AG09309 (cell line): ENCODE data around the gene MARCO.

Experiments
- DNase-seq: peaks from one replicate; pipeline ENCODE4 v3.0.0-alpha.2; 2010; ENCODE audit warnings: low read depth
- H3K4me3 ChIP-seq: 2 replicates; pipeline ENCODE4 v1.5.1; 2011; ENCODE audit warnings: mild to moderate bottlenecking, low read depth, low read length, moderate library complexity; ENCODE audit not compliant: control insufficient read depth
- TF ChIP-seq, protein P1 (sequence below): IDR thresholded peaks from 2 replicates; pipeline ENCODE4 v1.5.1; 2011; ENCODE audit warnings: mild to moderate bottlenecking, low read depth, low read length, inconsistent platforms; ENCODE audit not compliant: insufficient read depth, control insufficient read depth; ENCODE audit errors: missing control alignments

The MARCO gene

DNA sequence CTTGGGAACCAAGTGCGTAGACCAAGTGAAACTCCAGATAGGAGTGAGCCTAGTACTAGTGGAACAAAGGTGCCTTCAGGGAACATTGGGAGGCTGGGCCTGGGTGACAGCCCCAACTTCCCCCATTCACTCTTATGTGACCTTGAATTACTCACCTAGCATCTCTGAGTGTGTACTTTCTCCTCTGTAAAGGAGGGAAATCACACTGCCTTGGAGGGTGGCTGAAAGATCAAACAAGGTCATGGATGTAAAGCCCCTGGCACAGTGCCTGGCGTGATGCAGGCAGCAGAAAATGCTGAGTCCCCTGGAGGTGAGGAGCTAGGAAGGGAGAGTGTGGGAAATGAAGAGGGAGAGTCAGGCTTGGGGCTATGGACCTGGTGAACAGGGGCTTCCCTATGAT is 45.9 kb downstream of the MARCO start:
- TF ChIP-seq, protein P1, sequence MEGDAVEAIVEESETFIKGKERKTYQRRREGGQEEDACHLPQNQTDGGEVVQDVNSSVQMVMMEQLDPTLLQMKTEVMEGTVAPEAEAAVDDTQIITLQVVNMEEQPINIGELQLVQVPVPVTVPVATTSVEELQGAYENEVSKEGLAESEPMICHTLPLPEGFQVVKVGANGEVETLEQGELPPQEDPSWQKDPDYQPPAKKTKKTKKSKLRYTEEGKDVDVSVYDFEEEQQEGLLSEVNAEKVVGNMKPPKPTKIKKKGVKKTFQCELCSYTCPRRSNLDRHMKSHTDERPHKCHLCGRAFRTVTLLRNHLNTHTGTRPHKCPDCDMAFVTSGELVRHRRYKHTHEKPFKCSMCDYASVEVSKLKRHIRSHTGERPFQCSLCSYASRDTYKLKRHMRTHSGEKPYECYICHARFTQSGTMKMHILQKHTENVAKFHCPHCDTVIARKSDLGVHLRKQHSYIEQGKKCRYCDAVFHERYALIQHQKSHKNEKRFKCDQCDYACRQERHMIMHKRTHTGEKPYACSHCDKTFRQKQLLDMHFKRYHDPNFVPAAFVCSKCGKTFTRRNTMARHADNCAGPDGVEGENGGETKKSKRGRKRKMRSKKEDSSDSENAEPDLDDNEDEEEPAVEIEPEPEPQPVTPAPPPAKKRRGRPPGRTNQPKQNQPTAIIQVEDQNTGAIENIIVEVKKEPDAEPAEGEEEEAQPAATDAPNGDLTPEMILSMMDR = no peak
- no peak for DNase-seq
- no peak overlapping the region for H3K4me3 ChIP-seq

DNA sequence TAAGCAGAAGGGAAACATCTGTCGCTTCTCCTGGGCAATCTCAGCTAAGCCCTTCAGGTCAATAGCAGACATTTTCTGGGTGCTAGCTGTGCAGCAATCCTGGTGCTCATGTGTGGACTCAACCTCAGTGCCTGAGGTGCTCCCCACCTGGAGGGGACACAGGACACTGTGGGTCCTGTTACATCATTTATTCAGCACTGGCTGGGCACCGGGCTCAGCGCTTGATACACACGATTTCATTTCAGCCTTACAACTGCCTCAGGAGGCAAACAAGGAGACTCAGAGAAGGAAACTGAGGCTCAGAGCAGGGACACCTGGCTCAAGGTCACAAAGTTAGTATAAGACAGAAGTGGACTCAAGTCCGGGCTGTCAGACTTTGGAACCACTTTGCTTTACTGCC is 46.7 kb downstream of the MARCO start:
- no peak for DNase-seq
- TF ChIP-seq, protein P1 = no peak
- no peak overlapping the region for H3K4me3 ChIP-seq

DNA sequence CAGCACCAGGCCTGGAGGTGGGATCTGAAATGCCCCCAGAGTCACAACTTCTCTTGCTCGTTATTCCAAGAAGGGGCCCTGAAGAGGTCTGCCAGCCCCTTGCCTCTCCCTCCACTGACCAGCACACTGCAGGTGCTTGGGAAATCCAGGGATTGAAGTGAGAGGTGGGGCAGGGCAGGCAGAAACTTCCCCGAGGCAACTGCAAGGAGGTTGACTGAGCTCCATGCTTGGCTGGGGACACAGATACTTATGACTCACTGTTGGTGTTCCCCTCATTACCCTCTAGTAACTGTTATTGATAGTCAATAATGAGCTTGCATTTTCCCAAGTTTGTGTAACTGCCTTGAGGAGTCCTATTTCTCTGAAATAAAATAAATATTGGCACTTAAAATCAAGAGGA is 47.5 kb downstream of the MARCO start:
- TF ChIP-seq, protein P1 = no peak

DNA sequence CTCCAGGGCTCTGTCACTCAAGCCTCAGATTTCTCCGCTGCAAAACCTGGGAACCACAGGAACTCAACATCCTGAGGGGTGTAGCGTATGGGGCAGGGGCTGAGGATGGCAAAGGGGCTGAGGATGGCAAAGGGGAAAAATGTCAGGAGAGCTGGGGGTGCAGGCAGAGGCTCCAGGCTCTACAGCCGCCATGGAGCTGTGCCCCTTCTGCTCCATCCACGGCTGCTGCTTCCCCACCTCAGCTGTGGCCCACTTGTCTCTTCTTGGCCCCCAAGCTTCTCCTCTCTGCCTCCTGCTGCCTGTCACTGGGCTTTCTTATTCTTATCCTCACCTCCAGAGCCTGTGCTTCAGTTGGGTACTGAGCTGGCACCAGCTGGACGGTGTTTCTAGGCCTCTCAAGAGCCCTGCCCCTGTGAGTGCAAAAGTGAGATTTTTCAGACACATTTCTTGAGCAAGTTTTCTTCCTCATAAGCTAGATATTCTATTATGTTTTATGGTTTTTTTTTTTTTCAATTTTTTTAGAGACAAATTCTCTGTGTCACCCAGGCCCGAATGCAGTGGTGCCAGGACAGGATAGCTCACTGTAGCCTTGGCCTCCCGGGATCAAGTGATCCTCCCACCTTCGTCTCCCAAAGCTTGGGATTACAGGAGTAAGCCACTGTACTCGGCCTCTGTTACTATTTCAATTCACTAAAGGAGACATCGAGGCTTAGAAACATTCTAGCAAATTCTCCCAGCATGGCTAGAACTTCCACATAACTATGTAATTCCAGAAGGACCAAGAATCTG is 49.0 kb downstream of the MARCO start:
- no peak for DNase-seq
- TF ChIP-seq, protein P1 = no peak
- no peak overlapping the region for H3K4me3 ChIP-seq

More for the DNA sequence above, 47.5 kb downstream of the MARCO start:
- no peak overlapping the region for H3K4me3 ChIP-seq
- no peak for DNase-seq

DNA sequence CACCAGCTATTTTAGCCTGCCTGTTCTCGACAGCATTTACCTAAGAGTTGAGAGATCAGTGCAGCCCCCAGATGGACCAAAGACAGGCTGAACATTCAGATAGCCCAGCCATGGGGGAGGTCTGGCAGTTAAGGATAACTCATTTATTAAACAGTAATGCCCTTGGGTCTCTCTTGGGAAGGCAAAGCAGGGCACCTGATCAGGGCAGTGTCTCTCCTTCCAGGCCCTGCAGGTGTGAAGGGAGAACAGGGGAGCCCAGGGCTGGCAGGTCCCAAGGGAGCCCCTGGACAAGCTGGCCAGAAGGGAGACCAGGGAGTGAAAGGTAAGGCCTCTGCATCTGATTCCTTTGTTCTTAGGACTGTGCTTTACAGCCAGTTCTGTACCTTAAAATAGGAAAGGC is 49.6 kb downstream of the MARCO start:
- TF ChIP-seq, protein P1 = no peak
- H3K4me3 ChIP-seq = no peak overlapping the region
- DNase-seq = no peak

DNA sequence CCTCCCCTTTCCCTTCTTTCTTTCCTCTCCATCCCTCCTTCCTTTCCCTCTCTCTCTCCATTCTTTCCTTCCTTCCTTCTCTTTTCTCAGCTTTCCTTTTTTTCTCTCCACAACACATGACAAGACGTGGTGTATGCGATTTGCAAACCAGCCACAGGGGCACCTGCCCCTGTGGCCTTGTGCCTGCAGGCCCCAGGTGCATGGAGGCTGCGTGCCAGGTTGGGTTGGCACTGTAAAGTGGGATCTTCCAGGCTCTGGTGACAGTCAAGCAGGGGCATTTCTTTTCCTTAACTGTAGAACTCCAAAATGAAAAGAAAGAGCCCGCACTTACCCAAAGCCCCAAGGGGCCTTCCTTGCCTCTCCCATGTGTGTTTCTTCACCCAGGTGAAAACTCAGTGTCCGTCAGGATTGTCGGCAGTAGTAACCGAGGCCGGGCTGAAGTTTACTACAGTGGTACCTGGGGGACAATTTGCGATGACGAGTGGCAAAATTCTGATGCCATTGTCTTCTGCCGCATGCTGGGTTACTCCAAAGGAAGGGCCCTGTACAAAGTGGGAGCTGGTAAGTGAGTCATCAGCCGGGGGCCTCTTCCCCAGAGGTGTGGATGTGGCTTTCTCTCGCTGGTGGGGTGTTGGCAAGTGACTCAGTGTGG is 50.9 kb downstream of the MARCO start:
- no peak for DNase-seq
- TF ChIP-seq, protein P1 = no peak
- no peak overlapping the region for H3K4me3 ChIP-seq

DNA sequence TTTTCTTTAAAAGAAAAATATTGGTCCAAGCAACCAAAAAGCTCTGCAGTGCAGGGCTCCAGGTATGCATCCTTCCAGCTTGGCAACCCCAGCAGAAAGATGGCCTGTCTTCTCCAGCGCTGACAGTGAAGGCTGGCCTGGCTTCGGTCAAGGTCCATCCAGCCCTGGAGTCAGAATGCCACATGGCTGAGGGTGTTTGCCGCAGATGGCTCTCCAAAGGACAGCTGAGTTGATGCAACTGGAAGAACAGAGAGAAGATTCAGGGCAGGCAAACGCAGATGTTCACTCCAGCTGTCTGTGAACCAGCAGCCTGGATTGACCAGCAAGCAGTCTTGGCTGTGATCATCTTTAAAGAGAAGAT is 51.4 kb downstream of the MARCO start:
- no peak for DNase-seq
- TF ChIP-seq, protein P1 = no peak
- H3K4me3 ChIP-seq = no peak overlapping the region
